H1 (cell line): Measurements from ENCODE around the gene LDHB. TPM values are rescaled to one million over a fixed set of nuclear protein-coding genes. Genes with fewer than 3 reads are reported as not detected.
A peak's percentile ranks its signal among the peaks of the same experiment; 100 is the strongest.

Source experiments
- CTCF ChIA-PET: fragments of 300-600 bp; sonication (Branson Sonifier 250); formaldehyde crosslinking; loops from one replicate; lab custom pipeline; 2021; ENCODE audit not compliant: partially characterized antibody; lab: Charles Lee
- POLR2A ChIA-PET: fragments of 300-600 bp; sonication (Branson Sonifier 250); formaldehyde crosslinking; loops from one replicate; lab custom pipeline; 2021; ENCODE audit warnings: inconsistent platforms; ENCODE audit not compliant: partially characterized antibody; lab: Charles Lee
- DNase-seq, 2 experiments: peaks; one replicate each; pipeline versions ENCODE4 v3.0.0 to v3.0.0-alpha.2; 2010 to 2022; ENCODE audit warnings: low spot score in 2 of 2, low read depth in 1 of 2, mixed read lengths in 1 of 2
- FAIRE-seq: peaks from 2 replicates; lab custom pipeline; 2011; peaks lifted over from hg19 to GRCh38; lab: Jason Lieb, UNC
- H2AFZ ChIP-seq: 2 replicates; pipeline ENCODE4 v1.8.1; 2012; ENCODE audit warnings: low read length, inconsistent platforms
- H2AK5ac ChIP-seq: 2 replicates; pipeline ENCODE4 v1.6.1; 2013; ENCODE audit warnings: low read depth, low read length
- H2BK120ac ChIP-seq: replicated peaks from 2 replicates; pipeline ENCODE3; 2013; ENCODE audit warnings: low read depth, low read length, inconsistent platforms
- H2BK12ac ChIP-seq: 2 replicates; pipeline ENCODE4 v1.6.1; 2013; ENCODE audit warnings: low read depth, low read length
- H2BK15ac ChIP-seq: 2 replicates; pipeline ENCODE4 v1.6.1; 2013; ENCODE audit warnings: low read length
- H2BK20ac ChIP-seq: 2 replicates; pipeline ENCODE4 v1.6.1; 2013; ENCODE audit warnings: low read length
- H2BK5ac ChIP-seq: 2 replicates; pipeline ENCODE4 v1.6.1; 2013; ENCODE audit warnings: low read depth, low read length
- H3K14ac ChIP-seq: 2 replicates; pipeline ENCODE4 v1.6.1; 2013; ENCODE audit warnings: inconsistent platforms; ENCODE audit not compliant: insufficient read length
- H3K18ac ChIP-seq: 2 replicates; pipeline ENCODE4 v1.6.1; 2013; ENCODE audit warnings: low read length; ENCODE audit errors: extremely low read depth
- H3K23ac ChIP-seq: 2 replicates; pipeline ENCODE4 v1.6.1; 2013; ENCODE audit warnings: inconsistent platforms; ENCODE audit not compliant: insufficient read length
- H3K23me2 ChIP-seq: 2 replicates; pipeline ENCODE4 v1.6.1; 2013; ENCODE audit warnings: low read depth, low read length
- H3K27ac ChIP-seq: 2 replicates; pipeline ENCODE4 v1.6.1; 2011; ENCODE audit warnings: low read depth, low read length, inconsistent platforms
- H3K27me3 ChIP-seq, 4 experiments: replicated peaks in 1 of 4; 1 replicate in 1 of 4; 2 replicates in 3 of 4; pipeline versions ENCODE4 v1.6.1 to v1.8.1; 2011 to 2013; ENCODE audit warnings: low read length in 3 of 4, mild to moderate bottlenecking in 3 of 4, inconsistent platforms in 2 of 4, mixed read lengths in 2 of 4, moderate library complexity in 1 of 4; ENCODE audit not compliant: control insufficient read depth in 3 of 4, insufficient read depth in 3 of 4; ENCODE audit errors: extremely low read depth in 1 of 4
- H3K36me3 ChIP-seq, 4 experiments: 2 replicates each; pipeline versions ENCODE4 v1.6.1 to v1.8.1; 2011 to 2013; ENCODE audit warnings: mild to moderate bottlenecking in 4 of 4, low read length in 3 of 4, moderate library complexity in 2 of 4, control low read depth in 1 of 4, inconsistent platforms in 1 of 4; ENCODE audit not compliant: insufficient read depth in 4 of 4, control insufficient read depth in 2 of 4
- H3K4ac ChIP-seq: replicated peaks from 2 replicates; pipeline ENCODE3; 2013; ENCODE audit warnings: low read length, low read depth, mixed read lengths, inconsistent platforms; ENCODE audit not compliant: insufficient read length
- H3K4me1 ChIP-seq, 4 experiments: replicated peaks in 1 of 4; 1 replicate in 1 of 4; 2 replicates in 3 of 4; pipeline versions ENCODE4 v1.6.1 to v1.8.1; 2011 to 2013; ENCODE audit warnings: low read length in 3 of 4, inconsistent platforms in 2 of 4, mixed read lengths in 1 of 4; ENCODE audit not compliant: insufficient read depth in 4 of 4, control insufficient read depth in 3 of 4
- H3K4me2 ChIP-seq, 2 experiments: 2 replicates each; pipeline versions ENCODE4 v1.6.1 to v1.8.1; 2011 to 2013; ENCODE audit warnings: low read depth in 2 of 2, low read length in 2 of 2, control low read depth in 1 of 2, inconsistent platforms in 1 of 2, mild to moderate bottlenecking in 1 of 2; ENCODE audit not compliant: insufficient read depth in 1 of 2
- H3K4me3 ChIP-seq, 4 experiments: fragments of 200-600, 300-600 bp in 1 of 4; sonication (generic), shearing (Covaris generic), sonication (Bioruptor Twin) in 1 of 4; 2 replicates each; pipeline versions ENCODE4 v1.5.1 to v1.8.1; 2011 to 2016; ENCODE audit warnings: low read length in 4 of 4, low read depth in 3 of 4, control low read depth in 2 of 4, inconsistent platforms in 2 of 4, mild to moderate bottlenecking in 2 of 4, mixed read lengths in 1 of 4, moderate library complexity in 1 of 4; ENCODE audit not compliant: insufficient read depth in 2 of 4; ENCODE audit errors: extremely low read depth in 1 of 4
- H3K56ac ChIP-seq: replicated peaks from 2 replicates; pipeline ENCODE3; 2013; ENCODE audit warnings: low read depth, mild to moderate bottlenecking, mixed read lengths, low read length, inconsistent platforms; ENCODE audit not compliant: insufficient read length
- H3K79me1 ChIP-seq: 2 replicates; pipeline ENCODE4 v1.6.1; 2013; ENCODE audit warnings: low read depth, low read length, control low read depth
- H3K79me2 ChIP-seq, 2 experiments: 2 replicates each; pipeline versions ENCODE4 v1.6.1 to v1.8.1; 2012 to 2013; ENCODE audit warnings: low read length in 2 of 2, mild to moderate bottlenecking in 2 of 2, inconsistent platforms in 1 of 2; ENCODE audit not compliant: insufficient read depth in 2 of 2, control insufficient read depth in 1 of 2
- H3K9ac ChIP-seq, 4 experiments: replicated peaks in 1 of 4; 1 replicate in 1 of 4; 2 replicates in 3 of 4; pipeline versions ENCODE4 v1.6.1 to v1.8.1; 2011 to 2013; ENCODE audit warnings: low read depth in 3 of 4, low read length in 3 of 4, control low read depth in 2 of 4, mild to moderate bottlenecking in 2 of 4, moderate library complexity in 2 of 4, inconsistent platforms in 1 of 4; ENCODE audit errors: extremely low read depth in 1 of 4
- H3K9me3 ChIP-seq, 2 experiments: 2 replicates each; pipeline versions ENCODE4 v1.6.1 to v1.8.1; 2012 to 2013; ENCODE audit warnings: mild to moderate bottlenecking in 2 of 2, moderate library complexity in 2 of 2, control low read depth in 1 of 2, inconsistent platforms in 1 of 2, low read depth in 1 of 2, low read length in 1 of 2, mixed read lengths in 1 of 2; ENCODE audit not compliant: insufficient read depth in 2 of 2
- H4K20me1 ChIP-seq, 2 experiments: replicated peaks in 1 of 2; 2 replicates each; pipeline versions ENCODE3 to v1.8.1; 2011 to 2013; ENCODE audit warnings: inconsistent platforms in 2 of 2, low read length in 2 of 2, mild to moderate bottlenecking in 1 of 2; ENCODE audit not compliant: insufficient read depth in 2 of 2, control insufficient read depth in 1 of 2
- H4K5ac ChIP-seq: 2 replicates; pipeline ENCODE4 v1.6.1; 2013; ENCODE audit warnings: low read length, low read depth, mixed read lengths, inconsistent platforms; ENCODE audit not compliant: insufficient read length
- H4K8ac ChIP-seq: 2 replicates; pipeline ENCODE4 v1.8.0; 2013; ENCODE audit warnings: mild to moderate bottlenecking, moderate library complexity, low read length, inconsistent platforms; ENCODE audit not compliant: insufficient read depth; ENCODE audit errors: extremely low read depth
- H4K91ac ChIP-seq: replicated peaks from 2 replicates; pipeline ENCODE3; 2013; ENCODE audit warnings: low read length, mixed read lengths, inconsistent platforms; ENCODE audit not compliant: insufficient read length
- BCL11A ChIP-seq, 2 experiments: IDR thresholded peaks; one replicate each; pipeline ENCODE4 v1.6.1; 2011; ENCODE audit warnings: low read depth in 2 of 2, low read length in 2 of 2, mild to moderate bottlenecking in 2 of 2
- CHD1 ChIP-seq: IDR thresholded peaks from 2 replicates; pipeline ENCODE4 v1.6.1; 2012; ENCODE audit warnings: low read depth, low read length, improper control_type of control experiment
- HDAC2 ChIP-seq, 2 experiments: fragments of 300-600 bp in 1 of 2; sonication (generic) in 1 of 2; IDR thresholded peaks; 2 replicates each; pipeline ENCODE4 v1.6.1; 2011 to 2012; ENCODE audit warnings: low read depth in 2 of 2, low read length in 2 of 2, mild to moderate bottlenecking in 2 of 2, moderate library complexity in 2 of 2, borderline replicate concordance in 1 of 2, inconsistent platforms in 1 of 2
- MAFK ChIP-seq: IDR thresholded peaks from 2 replicates; pipeline ENCODE4 v1.6.1; 2012; ENCODE audit warnings: low read depth, mild to moderate bottlenecking, improper control_type of control experiment, low read length
- NRF1 ChIP-seq: IDR thresholded peaks from 2 replicates; pipeline ENCODE4 v1.6.1; 2011; ENCODE audit warnings: mild to moderate bottlenecking, low read depth, low read length, improper control_type of control experiment
- SAP30 ChIP-seq: fragments of 300-600 bp; sonication (generic); IDR thresholded peaks from 2 replicates; pipeline ENCODE4 v1.7.1; 2012; ENCODE audit warnings: low read length, moderate library complexity, mild to moderate bottlenecking, inconsistent platforms; ENCODE audit not compliant: insufficient read depth, insufficient replicate concordance
- SIN3A ChIP-seq, 2 experiments: IDR thresholded peaks in 1 of 2; conservative IDR thresholded peaks in 1 of 2; 2 replicates each; pipeline ENCODE4 v1.6.1; 2011 to 2012; ENCODE audit warnings: low read length in 2 of 2, improper control_type of control experiment in 1 of 2, low read depth in 1 of 2, mild to moderate bottlenecking in 1 of 2
- WGBS, 2 experiments: shearing (Covaris generic) in 1 of 2; methylation state at CpG; one replicate each; pipeline versions ENCODE4 v1.1.6 to v1.1.7; 2013 to 2015; ENCODE audit warnings: low lambda C conversion rate in 2 of 2, mixed read lengths in 2 of 2, inconsistent platforms in 1 of 2, low coverage in 1 of 2, missing lambda C conversion rate in 1 of 2; ENCODE audit not compliant: insufficient replicate concordance in 2 of 2, insufficient coverage in 1 of 2, insufficient read length in 1 of 2; ENCODE audit errors: extremely low coverage in 1 of 2, missing lambda C conversion rate in 1 of 2; 5-methylcytosine and 5-hydroxymethylcytosine counted together
- polyA plus RNA-seq, 7 experiments: library from polyadenylated mRNA; depleted of rRNA in 3 of 7; stranded (reverse) in 5 of 7; unstranded in 2 of 7; fragments of >200 nt in 5 of 7; fragments of 200-250 nt in 2 of 7; gene quantifications; 1 replicate in 5 of 7; 2 replicates in 1 of 7; 4 replicates in 1 of 7; pipeline versions ENCODE4 v1.2.1 to v1.2.3, GENCODE V29; 2011 to 2013; ENCODE audit warnings: missing spikeins in 2 of 7, mixed read lengths in 2 of 7
- total RNA-seq: library from RNA; stranded (reverse); fragmentation: NEBNext Ultra II Directional; extraction: Animal tissue kit (Norgen Biotek cat#: 25700); gene quantifications from 2 replicates; pipeline ENCODE4 v1.2.1, GENCODE V29; 2021
- TF ChIP-seq, protein P1 (sequence below): IDR thresholded peaks from 2 replicates; pipeline ENCODE4 v1.6.1; 2011; ENCODE audit warnings: low read length, improper control_type of control experiment
- TF ChIP-seq, protein P2 (sequence below): IDR thresholded peaks from 2 replicates; pipeline ENCODE4 v1.6.1; 2012; ENCODE audit warnings: inconsistent platforms

Gene LDHB
- total and polyA plus RNA-seq, 2 of the 8 experiments (the other 6 are each of a cell fraction or from before 2014, with no cell fraction given) = 1,177 to 1,781 TPM

GRCh38 chr12:21655591-21655990 lies 2.1 kb downstream of the LDHB start:
- Histone ChIP-seq H3K9ac (no peak overlapping the region; a peak in 1 of 7 replicates), H3K79me2 (peaks cover 23 to 70% of the 10 kb centered on the region in 2 experiments), H2BK12ac (no peak overlapping the region), H3K27me3 (no peaks in the 10 kb centered on the region), H3K9me3 (no peaks in the 10 kb centered on the region; a peak in 1 of 4 replicates), H3K4me2 (peak overlapping the region; percentile 58 to 74), H2BK20ac (no peak overlapping the region), H3K79me1 (peaks cover 10% of the 10 kb centered on the region), H2AK5ac (no peak overlapping the region), H2AFZ (no peak overlapping the region), H3K14ac (no peak overlapping the region), H4K91ac (no peak overlapping the region), H4K20me1 (peaks cover 20 to 40% of the 10 kb centered on the region in 2 experiments), H3K23ac (no peak overlapping the region), H3K4me3 (peak overlapping the region; percentile 95 to 99 (median 96); a peak in 6 of 8 replicates), H2BK120ac (no peak overlapping the region), H3K4ac (no peak overlapping the region), H4K8ac (no peak overlapping the region), H3K18ac (no peak overlapping the region), H2BK15ac (no peak overlapping the region), H3K27ac (no peak overlapping the region), H4K5ac (no peak overlapping the region), H2BK5ac (no peak overlapping the region), H3K4me1 (peaks cover 0 to 10% (median 3%) of the 10 kb centered on the region in 4 experiments; a peak in 4 of 7 replicates), H3K36me3 (peaks cover 22 to 50% (median 36%) of the 10 kb centered on the region in 4 experiments), H3K56ac (no peak overlapping the region), H3K23me2 (peaks cover 2% of the 10 kb centered on the region)
- DNase-seq (no peak), FAIRE-seq (no peak)
- WGBS, 2 experiments = 82% methylated on average over 4 of the region's 4 CpGs; no CpG with 5 or more reads in 1 of the 2 experiments
- POLR2A ChIA-PET = interaction anchor here (1.0 to 10.4 kb wide), 9 partner anchors 9 to 238 kb away, joined by 3 to 123 read pairs (median 6); no protein-coding TSS in a partner anchor
- CTCF ChIA-PET = interaction anchor here (1.2 kb wide), 1 partner anchor 24 kb away, joined by 4 read pairs; no protein-coding TSS in a partner anchor
- TF ChIP-seq CHD1 = no peak
- TF ChIP-seq HDAC2 (IDR thresholded peaks at IDR 0.05; ENCODE audit: borderline replicate concordance in 1 of 2, low read depth in 2 of 2, low read length in 2 of 2) = no peak
- TF ChIP-seq, protein P1, sequence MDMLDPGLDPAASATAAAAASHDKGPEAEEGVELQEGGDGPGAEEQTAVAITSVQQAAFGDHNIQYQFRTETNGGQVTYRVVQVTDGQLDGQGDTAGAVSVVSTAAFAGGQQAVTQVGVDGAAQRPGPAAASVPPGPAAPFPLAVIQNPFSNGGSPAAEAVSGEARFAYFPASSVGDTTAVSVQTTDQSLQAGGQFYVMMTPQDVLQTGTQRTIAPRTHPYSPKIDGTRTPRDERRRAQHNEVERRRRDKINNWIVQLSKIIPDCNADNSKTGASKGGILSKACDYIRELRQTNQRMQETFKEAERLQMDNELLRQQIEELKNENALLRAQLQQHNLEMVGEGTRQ = no peak
- no peak for TF ChIP-seq BCL11A (IDR thresholded peaks at IDR 0.05; ENCODE audit: low read depth in 2 of 2, low read length in 2 of 2)
- no peak for TF ChIP-seq SAP30
- TF ChIP-seq SIN3A (conservative IDR thresholded peaks at IDR 0.05 in 1 of 2, IDR thresholded peaks at IDR 0.05 in 1 of 2; ENCODE audit: low read depth in 1 of 2, low read length in 2 of 2) = no peak
- TF ChIP-seq, protein P2, sequence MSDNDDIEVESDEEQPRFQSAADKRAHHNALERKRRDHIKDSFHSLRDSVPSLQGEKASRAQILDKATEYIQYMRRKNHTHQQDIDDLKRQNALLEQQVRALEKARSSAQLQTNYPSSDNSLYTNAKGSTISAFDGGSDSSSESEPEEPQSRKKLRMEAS = no peak
- TF ChIP-seq MAFK = no peak
- no peak for TF ChIP-seq NRF1
